ENCODE measurements around the gene GSTM3.

DNA sequence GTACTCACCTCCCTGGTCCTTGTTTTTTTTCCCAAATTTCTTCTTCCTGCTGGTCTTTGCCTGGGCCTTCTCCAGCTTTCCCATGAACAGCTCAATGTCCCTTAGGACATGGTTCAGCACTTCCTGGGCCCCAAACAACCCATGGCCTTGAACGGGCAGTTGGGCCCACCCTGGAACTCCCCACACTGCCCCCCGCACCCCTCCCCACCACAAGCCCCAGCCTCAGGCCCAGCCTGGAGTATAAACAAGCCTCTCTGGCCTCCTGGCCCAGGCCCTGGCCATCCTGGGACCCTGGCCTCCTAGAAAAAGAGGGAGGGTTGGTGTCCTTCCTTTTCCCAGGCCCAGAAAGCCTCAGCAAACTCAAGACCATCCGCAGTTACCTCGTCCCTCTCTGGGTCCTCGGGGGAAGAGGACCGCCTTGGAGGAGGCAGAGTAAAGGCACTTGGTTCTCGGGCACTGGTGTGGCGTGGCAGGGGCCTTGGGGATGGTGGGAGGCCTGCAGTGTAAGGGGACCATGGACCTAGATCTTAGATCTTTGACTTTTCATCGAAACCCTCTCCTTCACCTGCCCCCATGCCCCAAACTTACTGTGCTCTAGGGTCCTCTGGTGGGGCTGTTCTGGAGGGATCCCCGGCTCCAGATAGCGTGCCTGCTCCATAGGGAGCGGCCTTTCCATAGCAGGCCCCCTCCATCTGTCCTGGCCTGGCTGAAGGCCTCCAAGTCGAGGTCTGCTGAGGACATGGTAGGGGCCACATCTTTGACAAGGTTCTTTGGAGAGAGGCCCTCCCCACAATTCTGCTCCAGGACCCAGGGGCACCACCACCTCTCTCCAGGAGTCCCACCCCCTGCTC, 17.3 kb upstream of the GSTM3 start:
- TF ChIP-seq ZBTB43 (CRISPR knock-in tag; IDR thresholded peaks at IDR 0.05) (no peak), SP1 (CRISPR knock-in tag; conservative IDR thresholded peaks at IDR 0.05) (no peak), TEAD4 (CRISPR knock-in tag; IDR thresholded peaks at IDR 0.05) (no peak), CTCF (IDR thresholded peaks at IDR 0.05) (no peak), NR2C2 (CRISPR knock-in tag; IDR thresholded peaks at IDR 0.05) (no peak), E2F4 (CRISPR knock-in tag; IDR thresholded peaks at IDR 0.05; ENCODE audit: borderline replicate concordance, low read depth) (no peak), OVOL2 (CRISPR knock-in tag; IDR thresholded peaks at IDR 0.05; ENCODE audit: borderline replicate concordance) (no peak), FOXP4 (CRISPR knock-in tag; IDR thresholded peaks at IDR 0.05) (no peak), ATF1 (CRISPR knock-in tag; IDR thresholded peaks at IDR 0.05) (no peak)
